Measurements from ENCODE around the gene CRLF2.
A peak's percentile ranks its signal among the peaks of the same experiment; 100 is the strongest.
"Not testable (repeated sequence)": the region's sequence is repeated elsewhere in the genome, so short reads cannot be mapped to it uniquely, and the experiment has no call there.

The CRLF2 gene

GRCh38 chrX:1212532-1212931, at the start of gene CRLF2:
TSS of gene CRLF2 (minus strand) at chrX:1212649. CDS start at chrX:1212634, 15 bp downstream.
- DNase-seq (ENCODE audit: low spot score) = no peak

- not testable (repeated sequence) for DNase-seq (ENCODE audit: low spot score)
Observed at GRCh38 chrX:1261771-1262170, 49.3 kb upstream of the CRLF2 start.

- no peak for DNase-seq (ENCODE audit: low spot score)
Observed at GRCh38 chrX:1261285-1261684, 48.8 kb upstream of the CRLF2 start.

GRCh38 chrX:1252861-1253260, 40.4 kb upstream of the CRLF2 start:
- DNase-seq (ENCODE audit: low spot score) = no peak

GRCh38 chrX:1249101-1249887, 36.8 kb upstream of the CRLF2 start:
- peak; percentile 65 for DNase-seq (ENCODE audit: low spot score)

- DNase-seq (ENCODE audit: low spot score) = no peak
Observed at GRCh38 chrX:1248331-1249061, 36.0 kb upstream of the CRLF2 start.

GRCh38 chrX:1246816-1247215, 34.4 kb upstream of the CRLF2 start:
- DNase-seq (ENCODE audit: low spot score) = peak; percentile 51

- no peak for DNase-seq (ENCODE audit: low spot score)
Observed at GRCh38 chrX:1244164-1245076, 32.0 kb upstream of the CRLF2 start.

GRCh38 chrX:1242891-1243402, 30.5 kb upstream of the CRLF2 start:
- no peak for DNase-seq (ENCODE audit: low spot score)

- DNase-seq (ENCODE audit: low spot score) = not testable (repeated sequence)
Observed at GRCh38 chrX:1240551-1240950, 28.1 kb upstream of the CRLF2 start.

- DNase-seq (ENCODE audit: low spot score) = peak; percentile 66
Observed at GRCh38 chrX:1239681-1240142, 27.3 kb upstream of the CRLF2 start.

GRCh38 chrX:1231850-1232465, 19.5 kb upstream of the CRLF2 start:
- DNase-seq (ENCODE audit: low spot score) = no peak

- DNase-seq (ENCODE audit: low spot score) = not testable (repeated sequence)
Observed at GRCh38 chrX:1228101-1228500, 15.7 kb upstream of the CRLF2 start.

GRCh38 chrX:1226249-1226648, 13.8 kb upstream of the CRLF2 start:
- DNase-seq (ENCODE audit: low spot score) = no peak

- no peak for DNase-seq (ENCODE audit: low spot score)
Observed at GRCh38 chrX:1224954-1225353, 12.5 kb upstream of the CRLF2 start.

GRCh38 chrX:1223242-1223600, 10.8 kb upstream of the CRLF2 start:
- DNase-seq (ENCODE audit: low spot score) = no peak

- no peak for DNase-seq (ENCODE audit: low spot score)
Observed at GRCh38 chrX:1222531-1223241, 10.2 kb upstream of the CRLF2 start.

GRCh38 chrX:1221296-1221845, 8.9 kb upstream of the CRLF2 start:
- DNase-seq (ENCODE audit: low spot score) = no peak

GRCh38 chrX:1218286-1218685, 5.8 kb upstream of the CRLF2 start:
- DNase-seq (ENCODE audit: low spot score) = no peak

GRCh38 chrX:1215123-1215823, 2.8 kb upstream of the CRLF2 start:
- DNase-seq (ENCODE audit: low spot score) = no peak
